K562 (cell line): ENCODE data around the gene GASK1B.

Source experiments
- CREBBP ChIP-seq: IDR thresholded peaks from one replicate; pipeline ENCODE4 v1.6.1; 2012; ENCODE audit warnings: low read depth, mild to moderate bottlenecking, control low read depth, inconsistent platforms, low read length
- JUN ChIP-seq, 2 experiments: sonication (generic) in 1 of 2; formaldehyde crosslinking in 1 of 2; IDR thresholded peaks; 2 replicates each; pipeline versions ENCODE4 v1.6.1 to v1.8.0; 2012 to 2022; ENCODE audit warnings: borderline replicate concordance in 2 of 2, mild to moderate bottlenecking in 2 of 2, improper control_type of control experiment in 1 of 2, low read depth in 1 of 2, low read length in 1 of 2, missing genetic modification reagents in 1 of 2
- LCOR ChIP-seq: sonication (generic); formaldehyde crosslinking; IDR thresholded peaks from 2 replicates; pipeline ENCODE4 v1.8.0; 2022; ENCODE audit warnings: mild to moderate bottlenecking, missing genetic modification reagents
- ZFP36 ChIP-seq: fragments of 150-350 bp; IDR thresholded peaks from 2 replicates; pipeline ENCODE4 v1.6.1; 2018; ENCODE audit warnings: low read length, low read depth; ENCODE audit not compliant: partially characterized antibody
- TF ChIP-seq, protein P1 (sequence below): sonication (generic); formaldehyde crosslinking; IDR thresholded peaks from 2 replicates; pipeline ENCODE4 v1.4.0; 2020; ENCODE audit warnings: mild to moderate bottlenecking, missing genetic modification reagents

DNA sequence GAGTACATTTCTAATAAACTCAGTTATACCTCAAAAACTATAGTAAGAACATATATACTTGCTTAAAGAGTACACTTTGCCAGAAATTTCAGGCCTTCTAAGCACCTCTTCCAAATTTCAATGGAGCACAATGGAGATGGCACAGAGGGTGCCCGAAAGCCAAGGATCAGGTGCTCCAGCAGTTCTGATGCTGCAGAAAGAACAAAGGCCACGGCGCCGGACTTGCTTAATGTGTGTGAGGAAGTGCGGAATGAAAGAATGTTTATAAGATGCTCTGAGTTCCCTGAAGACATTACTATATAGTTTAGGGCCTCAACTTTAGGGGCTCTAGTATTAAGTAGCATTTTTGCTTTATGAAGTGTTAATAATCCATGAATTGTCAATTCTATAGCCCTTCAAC is 44.3 kb downstream of the GASK1B start:
- TF ChIP-seq LCOR (CRISPR knock-in tag) (no peak), ZFP36 (no peak), JUN (IDR thresholded peaks at IDR 0.05; ENCODE audit: borderline replicate concordance, low read depth, low read length) (no peak), JUN (CRISPR knock-in tag; IDR thresholded peaks at IDR 0.05; ENCODE audit: borderline replicate concordance) (no peak), CREBBP (no peak)
- TF ChIP-seq, protein P1, sequence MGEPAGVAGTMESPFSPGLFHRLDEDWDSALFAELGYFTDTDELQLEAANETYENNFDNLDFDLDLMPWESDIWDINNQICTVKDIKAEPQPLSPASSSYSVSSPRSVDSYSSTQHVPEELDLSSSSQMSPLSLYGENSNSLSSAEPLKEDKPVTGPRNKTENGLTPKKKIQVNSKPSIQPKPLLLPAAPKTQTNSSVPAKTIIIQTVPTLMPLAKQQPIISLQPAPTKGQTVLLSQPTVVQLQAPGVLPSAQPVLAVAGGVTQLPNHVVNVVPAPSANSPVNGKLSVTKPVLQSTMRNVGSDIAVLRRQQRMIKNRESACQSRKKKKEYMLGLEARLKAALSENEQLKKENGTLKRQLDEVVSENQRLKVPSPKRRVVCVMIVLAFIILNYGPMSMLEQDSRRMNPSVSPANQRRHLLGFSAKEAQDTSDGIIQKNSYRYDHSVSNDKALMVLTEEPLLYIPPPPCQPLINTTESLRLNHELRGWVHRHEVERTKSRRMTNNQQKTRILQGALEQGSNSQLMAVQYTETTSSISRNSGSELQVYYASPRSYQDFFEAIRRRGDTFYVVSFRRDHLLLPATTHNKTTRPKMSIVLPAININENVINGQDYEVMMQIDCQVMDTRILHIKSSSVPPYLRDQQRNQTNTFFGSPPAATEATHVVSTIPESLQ (CRISPR knock-in tag): no peak
